Stimulated activated CD4-positive, alpha-beta T cell treated with anti-CD3 and anti-CD28 coated beads, Interleukin-12 subunit alpha, Interleukin-12 subunit beta, amount 100 ng/mL, for 48 hours (primary cell): ENCODE measurements around the gene FRMD3.

Experiments
- DNase-seq, 3 donors: peaks; one replicate each; pipeline ENCODE4 v3.0.0-alpha.2; 2020; ENCODE audit warnings: low read depth in 2 of 3, low spot score in 1 of 3

Gene FRMD3

DNA sequence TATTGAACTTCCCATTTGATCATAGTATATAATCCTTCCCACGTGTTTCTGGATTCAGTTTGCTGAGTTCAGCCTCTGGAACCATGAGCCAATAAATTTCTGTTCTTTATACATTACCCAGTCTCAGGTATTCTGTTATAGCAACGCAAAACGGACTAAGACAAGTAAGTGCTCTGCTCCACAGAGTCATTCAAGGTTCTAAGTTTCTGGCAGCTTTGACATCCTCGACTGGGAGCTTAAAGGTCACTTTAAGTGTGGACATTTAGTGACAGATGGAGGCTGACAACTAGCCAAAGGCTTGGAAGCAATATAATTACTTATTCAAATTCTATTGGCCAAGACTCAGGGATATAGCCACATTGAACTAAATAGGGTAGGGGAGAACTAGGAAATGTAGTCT, 297.5 kb downstream of the FRMD3 start:
- no peak for DNase-seq

DNA sequence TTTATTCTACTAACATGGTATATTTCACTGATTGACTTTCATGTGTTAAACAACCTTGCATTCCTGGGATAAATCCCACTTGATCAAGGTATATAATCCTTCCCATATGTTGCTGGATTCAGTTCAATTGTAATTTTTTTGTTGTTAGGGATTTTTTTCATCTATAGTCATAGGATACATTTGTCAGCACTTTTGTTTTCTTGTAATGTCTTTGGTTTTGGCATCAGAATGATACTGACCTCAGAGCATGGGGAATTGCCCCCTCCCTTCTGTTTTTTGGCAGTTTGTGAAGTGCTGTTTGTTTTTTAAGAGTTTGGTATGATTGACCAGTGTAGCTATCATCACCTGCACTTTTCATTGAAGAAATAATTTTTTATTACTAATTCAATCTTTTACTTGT, 298.5 kb downstream of the FRMD3 start:
- DNase-seq = no peak

DNA sequence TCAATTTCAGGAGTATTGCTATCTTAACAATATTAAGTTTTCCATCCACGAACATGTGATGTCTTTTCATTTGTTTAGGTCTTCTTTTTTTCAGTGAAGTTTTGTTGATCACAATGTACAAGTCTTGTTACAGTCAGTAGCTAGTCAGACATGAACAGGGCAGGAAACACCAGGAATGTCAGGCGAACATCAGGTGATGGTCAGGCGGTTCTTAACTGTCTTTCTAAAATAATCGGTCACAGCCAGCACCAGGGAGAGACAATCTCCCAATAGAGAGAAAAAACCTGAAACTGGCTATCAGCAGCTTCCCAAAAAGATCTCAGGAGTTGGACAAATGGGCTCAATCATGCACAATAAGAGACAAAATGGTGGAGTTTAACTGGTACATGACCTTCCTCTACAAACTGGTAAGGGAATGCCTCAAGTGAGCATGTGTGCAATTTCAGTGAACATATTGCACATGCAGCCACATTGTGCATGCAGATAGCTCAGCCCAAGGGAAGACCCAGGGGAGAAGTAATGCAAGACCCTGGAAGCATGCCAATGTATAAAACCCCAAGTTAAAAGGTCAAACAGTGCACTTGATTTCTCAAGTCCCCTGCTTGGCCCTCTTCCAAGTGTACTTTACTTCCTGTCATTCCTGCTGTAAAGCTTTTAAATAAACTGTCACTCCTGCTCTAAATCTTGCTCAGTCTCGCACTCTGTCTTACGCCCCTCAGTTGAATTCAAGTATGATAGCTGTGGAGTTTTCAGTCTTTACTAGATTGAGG, 299.1 kb downstream of the FRMD3 start:
- DNase-seq = no peak

DNA sequence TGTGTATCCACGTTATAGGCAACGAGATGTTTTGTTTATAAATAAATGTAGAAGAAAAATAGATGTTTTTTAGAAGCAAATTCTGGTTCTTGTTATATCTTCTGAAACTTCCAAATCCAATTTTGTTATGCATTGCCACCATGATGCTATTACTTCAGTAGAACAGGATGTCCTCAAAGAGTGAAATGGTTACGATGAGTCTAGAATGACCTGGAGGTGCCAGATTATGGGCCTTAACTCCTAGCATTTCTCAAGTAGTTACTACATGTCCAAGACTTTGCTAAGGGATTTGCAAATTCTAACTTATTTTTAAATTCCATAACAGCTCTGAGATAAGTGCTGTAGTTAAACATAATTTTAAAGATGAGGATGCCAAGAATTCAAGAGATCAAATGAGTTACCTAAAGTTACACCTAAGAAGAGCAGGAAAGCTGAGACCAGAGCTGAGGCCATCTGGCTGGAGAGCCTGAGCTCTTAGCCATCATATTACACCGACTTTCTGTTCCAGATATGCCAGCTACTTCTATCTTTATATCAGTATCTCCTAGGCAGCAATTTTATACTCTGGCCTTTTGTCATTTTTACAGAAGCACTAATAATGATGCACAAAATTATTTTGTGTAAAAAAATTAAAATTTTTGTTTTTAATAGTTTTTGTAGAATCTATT, 302.0 kb downstream of the FRMD3 start:
- DNase-seq = no peak

DNA sequence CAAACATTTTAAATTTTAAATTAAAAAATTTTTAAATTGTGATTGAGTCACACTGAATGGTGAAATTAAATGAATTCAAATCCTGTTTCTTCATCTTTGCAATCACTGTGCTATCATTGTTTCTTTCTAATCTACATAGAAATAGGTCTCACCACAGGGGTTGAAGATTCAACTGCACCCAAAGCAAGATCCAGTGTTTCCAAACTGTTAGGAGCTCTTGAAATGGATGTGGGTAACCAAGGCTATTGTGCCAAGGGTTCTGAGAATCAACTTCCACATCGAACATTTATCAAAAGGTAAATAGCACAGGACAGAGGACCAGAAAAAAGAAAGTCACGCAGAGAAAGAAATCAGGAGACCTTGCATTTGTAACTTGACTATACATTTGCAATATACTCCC, 302.7 kb downstream of the FRMD3 start:
- no peak for DNase-seq

DNA sequence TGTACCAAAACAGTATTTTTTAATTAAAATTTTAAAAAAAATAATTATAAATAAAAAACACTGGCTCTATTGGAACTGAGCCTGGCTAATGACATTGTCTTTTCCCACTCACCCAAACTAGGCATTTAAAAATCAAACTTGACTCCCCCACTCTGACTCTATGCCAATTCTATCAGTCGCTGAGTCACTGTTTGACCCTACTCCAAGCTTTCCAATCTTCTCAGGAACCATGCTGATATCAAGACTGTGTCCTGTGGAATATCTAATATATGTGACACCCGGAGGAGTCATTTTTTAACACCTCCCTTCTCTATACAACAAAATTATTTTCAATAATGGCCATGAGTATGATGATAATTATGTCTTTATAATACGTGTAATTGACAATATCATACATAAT, 303.7 kb downstream of the FRMD3 start:
- no peak for DNase-seq

DNA sequence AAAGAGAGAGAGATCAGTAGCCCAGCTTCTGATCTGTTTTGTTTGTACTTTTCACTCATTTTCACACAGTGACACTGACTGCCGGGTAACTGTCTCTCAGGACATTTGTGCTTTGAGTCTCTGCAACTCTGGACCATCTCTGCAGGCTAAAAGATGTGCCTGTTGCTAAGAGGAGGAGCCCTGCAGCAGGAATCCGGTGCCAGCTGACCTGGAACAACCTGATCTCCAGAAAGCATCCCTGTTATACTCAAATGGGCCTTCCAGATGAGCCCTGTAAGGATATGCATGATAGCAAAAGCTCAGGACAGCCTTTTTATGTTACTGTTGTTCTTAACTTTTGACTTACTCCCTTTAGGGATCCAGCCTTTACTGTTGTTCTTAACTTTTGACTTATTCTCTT, 304.6 kb downstream of the FRMD3 start:
- DNase-seq = no peak

DNA sequence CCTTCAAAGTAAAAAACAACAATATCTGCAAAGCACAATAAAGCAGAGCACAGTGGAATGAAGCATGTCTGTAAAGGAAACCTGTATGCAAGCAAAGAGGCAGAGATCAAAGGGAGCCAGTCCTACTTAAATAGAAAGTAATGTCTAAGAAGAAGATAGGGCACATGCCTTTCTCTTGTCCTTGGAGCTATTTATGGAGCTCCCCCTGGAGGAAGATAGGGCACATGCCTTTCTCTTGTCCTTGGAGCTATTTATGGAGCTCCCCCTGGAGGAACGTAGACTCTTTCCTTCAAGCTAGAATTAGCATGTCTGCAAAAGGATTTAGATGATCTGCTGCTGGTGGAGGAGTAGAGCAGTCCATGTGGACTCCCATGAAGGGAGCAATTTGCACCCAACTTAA, 307.2 kb downstream of the FRMD3 start:
- DNase-seq = no peak

DNA sequence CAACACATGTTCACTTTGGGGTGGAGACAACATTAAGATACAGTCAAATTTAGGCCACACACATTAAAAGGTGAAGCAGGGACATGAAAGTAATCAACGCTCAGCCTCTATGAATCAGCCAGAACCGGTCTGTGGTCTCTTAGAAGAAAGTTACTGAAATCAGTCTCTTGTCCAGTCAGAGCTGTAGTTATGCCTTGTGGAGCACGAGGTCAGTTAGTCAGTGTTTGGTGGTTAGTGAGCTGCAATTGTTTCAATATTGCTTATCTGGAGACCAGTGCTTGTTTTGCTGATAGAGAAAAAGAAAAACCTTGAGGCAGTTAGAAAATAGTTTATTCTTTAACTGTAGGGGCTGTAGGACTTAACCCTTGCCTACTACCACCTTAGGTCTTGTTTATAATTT, 317.5 kb downstream of the FRMD3 start:
- DNase-seq = no peak

DNA sequence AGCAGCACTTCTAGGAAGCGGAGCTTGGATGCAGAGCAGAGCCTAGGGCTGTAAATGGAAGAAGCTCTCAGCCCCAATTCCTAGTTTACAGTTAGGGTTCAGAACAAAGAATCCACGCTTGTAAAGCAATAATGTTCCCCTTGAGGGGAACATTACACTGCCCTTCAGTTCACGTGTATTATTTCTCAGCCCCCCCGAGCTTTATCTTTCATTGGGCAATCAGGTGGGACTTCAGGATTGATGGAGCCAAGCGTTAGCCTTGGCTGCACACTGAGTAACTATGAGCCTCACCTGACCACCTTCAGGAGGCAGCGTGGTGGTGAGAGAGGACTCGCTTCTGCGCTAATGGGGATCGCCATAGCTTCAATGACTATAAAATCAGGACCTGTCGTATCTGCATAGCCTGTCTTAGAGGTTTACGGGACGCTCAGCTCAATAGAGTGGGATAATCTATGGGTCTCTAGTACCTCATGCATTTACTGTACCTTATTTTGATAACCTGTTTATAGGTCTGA, 318.2 kb downstream of the FRMD3 start:
- DNase-seq = no peak

DNA sequence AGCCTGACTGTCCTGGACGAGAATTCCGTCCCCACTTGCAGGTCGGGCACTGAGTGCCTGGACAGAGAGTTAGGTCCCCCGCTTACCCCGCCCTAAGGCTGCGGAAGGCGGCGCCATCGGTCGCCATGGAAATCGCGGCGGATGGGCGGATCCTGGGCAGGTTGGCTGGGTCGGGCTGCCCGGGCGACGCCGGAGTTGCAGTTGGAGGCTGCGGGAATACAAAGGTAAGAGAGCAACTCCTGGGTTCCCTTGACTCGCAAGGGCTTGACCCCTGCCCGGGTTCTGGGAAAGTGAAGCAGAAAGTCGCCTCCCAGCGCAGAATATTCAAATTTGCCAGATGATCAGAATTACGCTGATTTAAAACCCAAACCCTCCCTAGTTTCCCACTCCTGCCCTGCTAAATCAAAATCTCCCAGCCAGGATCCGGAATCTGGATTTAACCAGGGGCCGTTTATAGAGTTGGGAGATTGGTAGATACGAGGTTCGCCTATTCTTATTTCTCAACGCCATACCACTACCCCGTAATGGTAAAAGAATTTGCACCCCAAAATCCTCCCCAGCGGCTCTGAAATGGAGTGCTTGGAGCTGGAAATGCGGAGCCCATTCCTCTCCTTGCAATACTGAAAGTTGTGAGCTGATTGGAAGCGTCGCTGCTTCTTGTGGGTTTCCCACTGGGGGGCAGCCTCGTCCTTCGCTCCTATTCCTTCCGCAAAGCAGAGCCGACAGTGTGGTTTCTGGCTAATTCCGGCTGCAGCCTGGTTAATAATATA, 318.9 kb downstream of the FRMD3 start:
- peak in 1 of 3 donors; percentile 2 for DNase-seq

DNA sequence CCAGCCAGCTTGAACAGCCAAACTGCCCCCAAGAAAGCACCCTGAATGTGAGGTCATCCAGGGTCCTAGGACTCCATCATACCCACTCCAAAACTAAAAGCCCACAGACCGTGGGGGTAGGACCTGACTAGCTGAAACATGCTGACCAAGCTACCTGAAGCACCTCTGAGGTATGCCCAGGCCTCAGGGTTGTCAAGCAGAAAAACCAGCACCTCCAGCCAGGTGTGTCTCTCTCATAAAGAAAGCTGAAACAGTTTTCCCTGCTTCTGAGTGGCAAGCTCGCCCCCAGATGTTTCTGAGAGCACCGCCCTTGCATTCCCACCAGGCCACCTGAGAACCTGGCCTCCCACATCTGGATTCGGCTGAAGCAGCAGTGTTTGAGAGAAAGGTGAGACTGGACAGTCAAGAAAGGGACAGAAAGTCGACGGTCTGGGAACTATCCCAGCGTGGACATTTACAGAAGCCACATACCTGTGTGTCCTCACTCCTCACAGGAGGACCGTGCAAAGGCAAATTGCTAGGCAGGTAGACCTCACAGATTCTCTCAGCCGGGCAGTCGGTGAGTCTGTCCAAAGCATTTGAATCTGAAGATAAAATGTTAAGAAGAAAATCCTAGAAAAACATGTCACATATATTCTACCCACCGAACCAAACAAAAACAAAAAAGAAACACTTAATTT, 319.6 kb downstream of the FRMD3 start:
- no peak for DNase-seq

DNA sequence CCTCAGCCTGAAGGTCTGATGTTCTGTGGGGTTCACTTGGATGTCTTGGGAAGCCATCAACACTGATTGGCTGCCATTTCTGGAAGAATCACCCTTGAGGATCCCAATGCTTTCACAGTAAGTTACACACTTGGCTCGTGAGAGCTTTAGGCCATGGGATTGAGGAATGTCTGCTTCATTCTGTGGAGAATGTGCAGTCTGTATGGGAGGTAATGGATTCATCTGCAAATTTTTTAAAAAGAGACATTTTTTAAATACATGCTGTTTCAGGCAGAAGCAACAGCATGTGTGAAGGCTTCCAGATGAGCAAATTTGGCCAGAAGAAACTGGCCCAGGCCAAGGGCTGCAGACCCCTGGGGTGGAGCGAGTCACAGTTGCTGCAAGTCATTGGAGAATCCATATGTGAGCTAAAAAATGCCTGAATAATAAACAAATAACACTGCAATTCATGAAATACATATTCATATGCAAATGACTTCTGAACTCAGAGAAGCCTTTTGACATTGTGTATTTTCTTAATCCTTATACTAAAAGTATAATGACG, 328.9 kb downstream of the FRMD3 start:
- DNase-seq = no peak

DNA sequence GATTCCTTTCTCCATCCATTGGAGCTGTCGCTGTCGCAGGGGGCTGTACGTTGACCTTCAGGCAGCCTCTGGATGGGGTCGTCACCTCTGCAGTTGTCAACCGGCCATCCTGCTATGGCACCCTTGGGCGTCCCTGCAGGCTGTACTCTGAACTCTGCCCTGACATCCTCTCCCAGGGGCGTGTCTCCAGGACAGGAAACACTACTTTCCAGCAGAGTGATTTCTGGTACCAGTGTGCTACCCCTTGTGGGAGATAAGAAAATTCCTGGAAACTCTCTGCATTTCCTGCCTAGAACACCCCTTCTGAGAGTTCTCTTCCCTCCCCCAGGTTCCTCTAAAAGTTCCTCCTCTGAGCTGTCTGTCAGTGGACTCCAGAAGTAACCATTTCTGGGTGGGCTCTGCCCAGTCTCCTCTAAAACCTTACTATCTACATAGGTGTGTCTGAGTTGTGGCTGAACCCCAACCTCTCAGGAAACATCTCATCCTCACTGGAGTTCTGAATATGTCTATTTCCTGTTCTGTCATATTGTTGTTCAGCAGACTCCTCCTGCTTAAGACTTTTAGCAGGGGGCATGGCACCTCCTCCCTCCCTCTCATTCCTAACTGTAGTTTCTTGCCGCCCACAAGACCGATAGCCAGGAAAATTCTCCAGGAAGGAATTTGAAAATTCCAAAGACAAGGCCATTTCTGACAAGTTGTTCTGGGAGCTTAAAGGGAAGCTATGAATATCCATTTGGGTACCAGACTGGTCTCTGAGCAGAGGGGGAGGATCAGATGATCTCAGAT, 329.9 kb downstream of the FRMD3 start:
- DNase-seq = no peak

DNA sequence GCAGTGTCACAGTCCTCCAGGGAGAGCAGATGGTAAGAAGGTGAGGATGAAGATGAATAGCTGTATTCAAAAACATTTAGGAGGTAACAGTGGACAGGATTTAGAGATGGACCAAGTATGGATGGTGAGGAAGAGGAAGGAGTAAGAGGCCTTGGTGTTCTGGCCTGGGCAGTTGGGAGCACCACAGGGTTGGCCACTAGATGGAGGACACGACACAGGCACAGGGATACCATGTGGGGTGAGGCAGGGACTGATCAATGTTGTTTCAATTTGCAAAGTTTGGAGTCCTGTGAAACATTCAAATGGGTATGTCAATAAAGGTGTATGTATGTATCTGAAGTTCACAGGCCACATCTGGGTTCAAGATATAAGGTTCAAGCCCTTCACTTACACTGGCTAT, 334.2 kb downstream of the FRMD3 start:
- no peak for DNase-seq

DNA sequence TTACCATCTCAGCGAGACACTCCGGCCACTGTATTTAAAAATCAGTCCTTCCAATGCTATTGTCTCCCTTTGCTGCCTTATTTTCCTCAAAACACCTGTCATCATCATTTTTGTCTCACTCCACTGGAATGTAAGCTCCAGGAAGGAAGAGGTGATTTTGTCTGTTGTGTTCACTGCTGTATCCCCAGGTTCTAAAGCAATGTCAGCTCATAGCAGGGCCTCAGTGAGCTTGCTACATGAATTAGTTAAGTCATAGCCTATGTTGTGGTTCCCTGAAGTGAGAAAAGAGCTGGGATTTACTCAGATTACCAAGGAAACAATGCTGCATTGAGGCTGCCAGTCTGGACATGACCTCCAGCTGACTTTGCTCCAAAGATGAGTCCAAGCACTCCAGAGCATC, 337.7 kb downstream of the FRMD3 start:
- DNase-seq = no peak

DNA sequence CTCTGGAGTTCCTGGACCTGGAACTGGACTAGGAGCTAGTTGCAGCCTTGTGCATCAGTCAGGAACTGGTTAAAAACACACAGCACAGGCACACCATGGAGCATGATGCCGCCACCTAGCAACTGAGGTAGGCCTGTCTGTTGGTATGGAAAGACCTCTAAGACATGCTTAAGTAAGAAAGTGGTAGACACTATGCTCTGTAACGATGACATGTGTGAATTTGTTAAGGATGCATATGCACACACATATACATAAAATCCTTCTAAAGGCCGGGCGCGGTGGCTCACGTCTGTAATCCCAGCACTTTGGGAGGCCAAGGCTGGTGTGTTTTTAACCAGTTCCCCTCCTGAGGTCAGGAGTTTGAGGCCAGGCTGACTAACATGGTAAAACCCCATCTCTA, 338.4 kb downstream of the FRMD3 start:
- no peak for DNase-seq

DNA sequence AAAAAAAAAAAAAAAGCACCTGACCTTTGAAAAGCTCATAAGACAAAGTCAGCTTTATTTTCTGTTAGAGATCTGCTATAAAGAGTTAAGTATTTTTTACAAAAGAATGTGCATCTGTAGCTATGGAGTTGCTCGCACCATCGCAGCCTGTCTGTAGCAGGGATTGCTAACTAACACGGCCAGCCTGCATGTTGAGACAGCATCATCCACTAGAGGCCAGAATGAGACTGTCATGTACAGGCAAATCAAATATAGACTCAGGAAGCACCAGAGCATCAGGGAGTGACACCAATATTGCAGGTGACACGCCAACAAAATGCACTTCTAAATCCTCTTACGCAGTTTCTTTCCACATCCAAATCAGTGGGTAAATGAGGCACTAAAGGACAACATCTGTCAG, 339.0 kb downstream of the FRMD3 start:
- no peak for DNase-seq

DNA sequence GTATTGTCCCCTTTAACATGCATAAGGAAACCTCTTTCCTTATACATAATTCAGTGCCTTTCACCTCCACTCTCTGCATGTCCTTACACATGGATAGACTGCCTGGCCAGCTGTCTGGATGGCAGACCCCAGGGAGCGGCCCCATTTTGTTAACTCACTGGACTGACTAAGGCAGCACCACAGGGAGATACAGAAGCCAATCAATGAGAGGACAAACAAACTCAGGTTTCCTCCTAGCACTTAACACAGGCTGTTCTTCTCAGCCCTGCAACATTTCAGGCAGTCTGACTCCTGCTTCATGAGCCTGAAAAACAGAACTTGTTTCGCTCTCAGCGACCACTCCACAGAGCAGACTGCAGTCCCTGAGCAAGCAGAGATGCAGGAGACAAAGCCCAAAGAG, 339.8 kb downstream of the FRMD3 start:
- DNase-seq = no peak

DNA sequence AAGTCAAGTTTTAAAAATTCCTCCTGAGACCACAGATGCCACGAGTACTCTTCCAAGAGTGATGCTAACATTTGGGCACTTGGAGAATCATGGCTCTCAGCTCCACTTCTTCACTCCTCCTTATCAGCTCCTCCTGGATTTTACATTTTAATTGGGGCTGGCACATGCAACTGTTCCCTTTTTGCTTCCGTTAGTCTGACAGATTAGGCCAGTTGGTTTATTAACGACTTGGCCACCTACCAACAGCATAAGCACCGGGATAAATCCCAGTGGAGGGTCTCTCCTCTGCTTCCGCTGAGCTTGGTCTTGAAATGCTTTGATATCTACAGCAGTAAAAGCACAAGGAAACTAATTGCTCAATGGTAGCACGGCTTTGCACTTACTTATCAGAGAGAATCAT, 340.6 kb downstream of the FRMD3 start:
- DNase-seq = no peak
